Pulmonary artery endothelial cell (primary cell): Measurements from ENCODE around the gene POU2AF2. TPM values are rescaled to one million over a fixed set of nuclear protein-coding genes. Genes with fewer than 3 reads are reported as not detected.
"Not testable (repeated sequence)": the region's sequence is repeated elsewhere in the genome, so short reads cannot be mapped to it uniquely, and the experiment has no call there.

ENCODE experiments used
- DNase-seq: peaks from one replicate; pipeline ENCODE4 v3.0.0-alpha.2; 2011; ENCODE audit warnings: low read depth, low spot score
- total RNA-seq: library from RNA; depleted of rRNA; stranded (reverse); fragments of >200 nt; gene quantifications from 2 replicates; pipeline ENCODE4 v1.2.3, GENCODE V29; 2014

POU2AF2 gene
- total RNA-seq, 1 donor from 2014 or later, result not detected

- DNase-seq, result no peak
Observed at GRCh38 chr11:111301842-111302118, 56.3 kb downstream of the POU2AF2 start.

DNA sequence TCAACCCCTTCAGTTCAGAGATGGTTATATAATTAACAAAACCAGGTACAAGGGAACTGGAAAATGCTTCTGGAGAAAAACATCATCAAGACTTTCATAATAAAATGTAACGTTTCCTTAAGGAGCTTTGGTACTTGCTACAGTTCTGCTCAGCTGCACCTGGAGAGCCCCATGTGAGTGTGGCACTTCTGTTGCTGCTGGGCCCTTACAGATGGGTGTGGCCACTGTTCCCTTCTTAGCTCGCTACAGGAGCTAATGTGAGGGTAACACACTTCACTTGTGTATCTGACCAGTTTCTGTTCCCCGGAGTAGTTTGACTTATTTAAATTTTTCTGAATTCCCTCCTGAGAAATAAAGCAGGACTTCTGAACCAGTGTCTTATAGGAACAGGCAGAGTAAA, 56.8 kb downstream of the POU2AF2 start:
- no peak for DNase-seq

DNA sequence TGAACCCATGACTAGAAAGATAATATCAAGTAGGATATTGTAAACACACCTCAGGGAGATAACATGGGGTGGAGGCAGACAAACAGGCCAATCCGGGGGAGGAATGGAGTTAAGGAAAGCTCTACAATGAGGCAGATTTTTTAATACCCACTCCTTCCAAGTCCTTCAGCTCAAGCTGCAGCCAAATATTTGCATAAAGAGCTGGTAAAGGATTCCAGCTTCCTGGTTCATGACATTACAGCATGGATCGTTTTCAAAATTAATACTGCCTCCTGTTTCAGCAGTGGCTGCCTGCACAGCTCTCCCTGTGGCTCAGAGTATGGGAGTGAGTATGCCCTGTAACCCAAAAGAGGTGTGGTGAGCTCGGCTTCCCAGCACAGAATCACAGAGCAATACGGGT, 57.9 kb downstream of the POU2AF2 start:
- no peak for DNase-seq

GRCh38 chr11:111305162-111305802, 59.8 kb downstream of the POU2AF2 start:
- no peak for DNase-seq

GRCh38 chr11:111305876-111306275, 60.4 kb downstream of the POU2AF2 start:
- no peak for DNase-seq

DNA sequence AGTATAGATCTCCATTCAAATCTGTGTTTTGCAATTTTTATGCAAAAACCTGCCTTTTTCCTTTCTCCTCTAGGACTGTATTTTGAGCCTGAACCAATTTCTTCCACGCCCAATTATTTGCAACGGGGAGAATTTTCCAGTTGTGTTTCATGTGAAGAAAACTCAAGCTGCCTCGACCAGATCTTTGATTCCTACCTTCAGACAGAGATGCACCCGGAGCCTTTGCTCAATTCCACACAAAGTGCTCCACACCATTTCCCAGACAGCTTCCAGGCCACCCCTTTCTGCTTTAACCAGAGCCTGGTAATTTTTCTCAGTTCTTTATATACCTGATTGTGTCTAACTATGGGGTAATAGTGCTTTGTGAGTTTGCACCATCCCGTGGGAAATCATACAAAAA, 60.8 kb downstream of the POU2AF2 start:
- no peak for DNase-seq

DNA sequence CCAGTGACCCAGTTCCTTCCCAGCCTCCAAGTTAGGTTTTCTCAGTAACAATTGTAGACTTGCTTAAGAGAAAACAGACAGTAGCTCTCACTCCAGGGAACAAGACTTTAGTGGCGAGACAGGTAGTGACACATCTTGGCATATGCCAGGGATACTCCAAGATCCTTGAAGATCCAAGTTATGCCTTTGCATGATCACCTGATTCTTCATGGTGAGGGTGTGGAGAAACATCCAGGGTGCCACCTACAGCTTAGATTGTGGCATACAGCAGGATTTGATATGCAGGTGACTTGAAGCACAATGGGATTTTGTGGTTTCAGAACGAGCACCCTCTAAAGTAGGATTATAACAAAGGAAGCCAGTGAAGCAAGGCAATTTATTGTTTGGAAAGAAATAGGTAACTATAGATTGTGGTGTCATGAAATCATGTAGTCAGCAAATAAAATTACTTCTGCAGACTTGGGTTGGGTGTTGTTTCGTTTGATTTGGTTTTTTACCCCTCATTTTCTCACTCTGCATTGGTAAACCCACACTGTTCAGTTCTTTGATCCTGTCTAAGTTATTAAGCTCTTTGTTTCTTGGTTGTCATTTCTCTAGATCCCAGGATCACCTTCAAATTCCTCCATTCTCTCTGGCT, 62.1 kb downstream of the POU2AF2 start:
- DNase-seq, result no peak

DNA sequence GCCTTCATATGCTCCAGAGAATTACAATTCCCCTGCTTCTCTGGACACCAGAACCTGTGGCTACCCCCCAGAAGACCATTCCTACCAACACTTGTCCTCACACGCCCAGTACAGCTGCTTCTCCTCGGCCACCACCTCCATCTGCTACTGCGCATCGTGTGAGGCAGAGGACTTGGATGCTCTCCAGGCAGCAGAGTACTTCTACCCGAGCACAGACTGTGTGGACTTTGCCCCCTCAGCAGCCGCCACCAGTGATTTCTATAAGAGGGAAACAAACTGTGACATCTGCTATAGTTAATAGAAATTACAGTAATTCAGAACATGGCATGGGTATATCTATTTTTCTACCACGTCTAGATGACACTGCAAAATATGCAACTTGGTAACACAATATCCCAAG, 62.6 kb downstream of the POU2AF2 start:
- DNase-seq, result no peak

DNA sequence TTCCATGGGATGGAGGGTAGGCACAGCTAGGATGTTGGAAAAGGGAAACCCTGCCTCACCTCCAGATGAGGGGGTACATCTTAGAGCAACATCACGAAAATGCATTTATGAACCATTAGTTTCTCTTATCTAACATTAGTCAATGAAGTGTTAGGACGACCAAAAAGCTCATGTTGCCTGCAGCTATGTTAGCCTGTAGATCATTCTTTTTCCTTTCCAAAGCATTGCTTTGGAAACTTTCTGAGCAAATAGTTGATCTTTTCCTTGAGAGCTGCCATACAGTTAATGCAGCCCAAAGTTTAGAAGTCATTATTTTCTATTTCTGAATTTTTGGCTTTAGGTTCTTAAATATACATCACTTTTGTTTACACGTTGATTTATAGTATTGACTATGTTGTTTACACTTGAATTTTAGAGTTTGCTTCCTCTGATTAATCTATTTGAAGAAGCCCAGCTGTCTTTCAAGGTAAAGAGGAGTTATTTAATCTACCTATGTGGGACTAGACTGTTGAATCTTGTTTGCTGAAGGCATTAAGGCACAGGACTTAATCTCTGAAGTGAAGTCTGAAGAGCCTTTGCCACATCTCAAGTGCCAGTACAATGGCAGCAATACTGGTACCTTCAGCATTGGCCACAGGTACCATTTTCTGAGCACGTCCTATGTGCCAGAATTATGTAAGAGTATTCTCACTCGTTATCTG, 63.8 kb downstream of the POU2AF2 start:
- DNase-seq, result no peak

GRCh38 chr11:111310088-111310487, 64.6 kb downstream of the POU2AF2 start:
- DNase-seq, result no peak

- DNase-seq, result no peak
Observed at GRCh38 chr11:111310723-111311122, 65.2 kb downstream of the POU2AF2 start.

- DNase-seq, result no peak
Observed at GRCh38 chr11:111312076-111312475, 66.6 kb downstream of the POU2AF2 start.

DNA sequence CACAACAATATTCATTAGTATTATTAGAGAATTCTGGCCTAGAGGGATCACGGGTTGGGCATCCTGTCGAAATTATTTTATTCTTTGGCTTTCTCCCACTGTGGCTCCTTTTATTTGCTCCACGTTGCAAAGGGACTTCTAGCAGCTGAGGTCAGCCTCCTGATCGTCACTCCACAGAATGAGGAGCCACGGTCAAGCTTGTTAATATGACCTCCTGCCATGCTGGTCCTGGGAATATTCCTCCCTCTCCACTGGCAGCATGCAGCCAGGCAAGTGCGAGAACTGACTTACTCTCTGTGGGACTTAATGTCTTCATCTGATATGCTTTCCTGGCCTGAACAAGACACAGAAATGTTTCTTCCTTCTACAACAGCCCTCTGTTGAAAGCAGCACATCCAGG, 73.8 kb downstream of the POU2AF2 start:
- DNase-seq, result no peak

DNA sequence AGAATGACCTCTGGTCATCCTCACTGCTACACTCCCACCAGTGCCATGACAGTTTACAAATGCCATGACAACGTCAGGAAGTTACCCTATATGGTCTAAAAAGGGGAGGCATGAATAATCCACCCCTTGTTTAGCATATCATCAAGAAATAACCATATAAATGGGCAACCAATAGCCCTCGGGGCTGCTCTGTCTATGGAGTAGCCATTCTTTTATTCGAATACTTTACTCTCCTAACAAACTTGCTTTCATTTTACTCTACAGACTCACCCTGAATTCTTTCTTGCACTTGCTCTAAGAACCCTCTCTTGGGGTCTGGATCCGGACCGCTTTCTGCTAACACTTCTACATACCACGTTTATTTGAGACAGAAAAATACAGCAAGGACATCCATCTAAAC, 74.7 kb downstream of the POU2AF2 start:
- not testable (repeated sequence) for DNase-seq

DNA sequence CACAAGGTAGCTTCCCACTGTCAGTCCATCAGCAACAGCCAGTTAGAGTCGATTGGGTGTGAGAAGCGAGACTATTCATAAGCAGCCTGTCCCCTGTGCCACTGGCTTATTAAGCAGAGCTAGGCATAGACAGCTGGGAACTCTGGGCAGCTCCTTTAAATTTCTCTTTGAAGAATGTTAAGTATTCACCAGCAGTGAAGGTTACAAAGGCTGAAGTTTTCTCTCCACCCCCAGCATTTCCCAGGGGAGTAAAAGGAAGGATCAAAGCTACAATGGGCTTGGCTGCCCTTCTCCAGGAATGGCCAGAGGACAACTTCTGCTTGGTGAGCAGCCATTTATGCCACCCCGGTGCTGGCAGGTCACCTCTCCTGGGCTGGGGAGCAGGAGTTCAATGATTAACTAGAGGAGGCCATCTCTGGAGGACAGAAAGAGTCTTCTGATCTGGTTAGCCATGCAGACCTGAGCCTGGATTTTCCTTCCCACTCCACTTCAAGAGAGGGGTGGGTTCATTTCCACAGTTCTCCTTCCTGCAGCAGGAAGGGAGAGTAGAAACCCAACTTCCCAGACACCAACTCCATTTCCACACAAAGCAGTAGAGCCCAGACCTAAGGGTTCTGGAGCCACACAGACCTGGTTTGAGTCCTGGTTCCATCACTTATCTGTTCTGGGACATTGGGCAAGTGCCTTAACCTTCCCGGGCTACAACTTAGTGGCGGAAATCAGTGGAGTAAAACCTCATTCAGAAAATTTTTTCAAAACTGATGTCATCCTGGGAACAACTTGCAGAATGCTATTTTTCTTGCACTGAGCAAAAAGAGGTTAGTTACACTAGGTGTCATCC, 75.4 kb downstream of the POU2AF2 start:
- DNase-seq, result no peak

DNA sequence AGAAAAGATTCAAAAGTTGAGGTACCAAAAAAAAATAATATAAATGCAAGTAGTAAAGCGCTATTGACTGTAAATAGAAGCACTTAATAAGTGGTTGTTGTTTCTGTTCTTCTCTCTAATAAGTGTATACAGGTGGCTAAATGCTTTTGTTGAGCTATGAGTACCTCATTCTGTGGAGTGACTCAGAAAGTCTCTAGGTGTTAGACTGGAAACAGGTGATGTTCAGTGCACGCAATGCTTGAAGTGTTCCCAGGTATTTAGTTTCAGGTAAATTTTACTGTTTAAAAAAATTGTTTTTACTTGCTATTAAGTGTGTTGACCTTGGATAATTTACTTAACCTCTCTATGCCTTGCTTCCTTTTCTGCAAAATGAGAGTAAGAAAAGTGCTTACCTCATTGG, 77.0 kb downstream of the POU2AF2 start:
- DNase-seq, result no peak

DNA sequence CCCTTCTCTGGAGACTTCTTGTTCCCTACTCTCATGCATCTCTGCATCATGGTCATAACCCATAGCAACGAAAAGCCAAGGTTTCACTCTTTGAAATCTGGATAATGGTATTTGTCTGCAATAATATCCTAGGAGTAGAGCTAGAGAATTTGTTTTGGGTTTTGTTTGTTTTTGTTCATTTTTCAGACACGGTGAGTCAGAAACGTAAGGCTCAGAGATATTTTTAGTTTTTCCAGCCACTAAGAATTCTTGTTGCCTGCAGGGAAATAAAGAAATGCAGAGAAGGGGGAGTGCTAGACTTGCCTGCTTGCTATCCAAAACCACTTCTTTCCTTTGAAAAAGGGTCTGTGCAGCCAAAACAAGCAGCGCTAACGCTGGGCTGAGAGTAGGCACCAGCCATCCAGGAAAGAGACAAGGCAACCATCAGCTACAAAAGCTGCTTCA, 78.8 kb downstream of the POU2AF2 start:
- no peak for DNase-seq

- no peak for DNase-seq
Observed at GRCh38 chr11:111325259-111325658, 79.7 kb downstream of the POU2AF2 start.

DNA sequence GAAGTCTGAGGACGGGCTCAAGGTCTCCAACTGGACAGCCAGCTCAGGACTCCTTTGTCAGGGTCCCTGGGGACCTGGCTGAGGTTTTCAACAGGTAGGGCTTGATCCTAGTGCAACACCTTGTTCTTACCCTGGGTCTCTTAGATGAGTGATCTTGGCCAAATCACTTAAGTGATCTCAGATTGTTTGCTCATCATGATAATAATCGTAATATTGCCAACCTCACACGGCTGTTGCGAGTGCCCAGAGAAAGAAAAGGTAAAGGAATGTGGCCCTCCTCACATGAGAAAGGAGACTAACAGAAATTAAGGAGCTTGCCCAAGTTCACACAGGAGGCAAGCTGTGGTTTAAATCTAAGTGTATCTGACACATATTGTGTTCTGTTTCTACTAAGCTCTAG, 81.3 kb downstream of the POU2AF2 start:
- no peak for DNase-seq

DNA sequence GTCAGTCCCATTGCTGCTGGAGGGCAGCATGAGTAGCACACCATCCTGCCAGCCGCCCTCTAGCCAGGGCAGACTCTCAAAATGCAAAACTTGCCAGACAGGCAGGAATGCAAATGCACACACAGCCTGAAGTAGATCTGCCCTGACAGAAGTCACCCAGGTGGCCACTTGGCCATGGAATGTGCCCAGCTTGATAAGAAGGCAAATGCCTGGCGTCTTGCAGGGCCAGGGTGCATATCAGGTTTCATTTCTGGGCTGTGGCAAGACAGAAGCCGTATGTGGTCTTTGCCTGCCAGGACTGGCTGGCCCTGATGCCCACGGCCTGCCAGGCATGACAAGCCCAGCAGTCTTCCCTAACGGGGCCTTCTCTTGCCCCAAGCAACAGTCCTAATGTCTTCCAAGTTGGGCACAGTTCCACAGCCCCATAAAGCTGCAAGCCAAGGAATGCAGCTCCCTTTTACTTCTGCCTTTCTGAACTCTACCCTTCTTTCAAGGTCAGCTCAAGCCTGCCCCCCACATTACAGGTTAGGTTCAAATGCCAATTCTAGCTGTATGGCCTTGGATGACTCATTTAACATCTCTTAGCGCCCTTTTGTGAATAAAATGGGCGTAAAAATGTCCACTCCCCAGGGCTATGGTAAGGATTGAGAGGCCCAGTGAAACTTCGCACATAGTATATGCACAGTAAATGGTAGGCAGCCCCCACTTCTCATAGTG, 82.5 kb downstream of the POU2AF2 start:
- DNase-seq, result no peak
